ENCODE results near the gene TTC39B.

Gene TTC39B

GRCh38 chr9:15157381-15157780 is 149.6 kb downstream of the TTC39B start:
- H3K4me1 ChIP-seq (ENCODE audit: control insufficient read depth in 1 of 2, insufficient read depth in 1 of 2, low read depth in 1 of 2, low read length in 1 of 2), result no peaks in the 10 kb centered on the region
- H3K27me3 ChIP-seq, result no peaks in the 10 kb centered on the region
- no peak overlapping the region for H3K27ac ChIP-seq
- H3K4me3 ChIP-seq (ENCODE audit: low read depth in 1 of 2, low read length in 1 of 2), result no peak overlapping the region
- no peaks in the 10 kb centered on the region for H3K9me3 ChIP-seq
- no peak for TF ChIP-seq CTCF (IDR thresholded peaks at IDR 0.05)
- no peaks in the 10 kb centered on the region for H3K36me3 ChIP-seq

- no peak overlapping the region for H3K4me3 ChIP-seq (ENCODE audit: low read depth in 1 of 2, low read length in 1 of 2)
- no peaks in the 10 kb centered on the region for H3K9me3 ChIP-seq
- H3K27ac ChIP-seq, result no peak overlapping the region
- H3K27me3 ChIP-seq, result no peaks in the 10 kb centered on the region
- no peaks in the 10 kb centered on the region for H3K4me1 ChIP-seq (ENCODE audit: control insufficient read depth in 1 of 2, insufficient read depth in 1 of 2, low read depth in 1 of 2, low read length in 1 of 2)
- TF ChIP-seq CTCF (IDR thresholded peaks at IDR 0.05), result no peak
- no peaks in the 10 kb centered on the region for H3K36me3 ChIP-seq
These were observed 150.8 kb downstream of the TTC39B start for GRCh38 chr9:15156241-15156640.

- Histone ChIP-seq H3K36me3 (no peaks in the 10 kb centered on the region), H3K27ac (no peak overlapping the region), H3K4me3 (ENCODE audit: low read depth in 1 of 2, low read length in 1 of 2) (no peak overlapping the region), H3K27me3 (no peaks in the 10 kb centered on the region), H3K9me3 (no peaks in the 10 kb centered on the region), H3K4me1 (ENCODE audit: control insufficient read depth in 1 of 2, insufficient read depth in 1 of 2, low read depth in 1 of 2, low read length in 1 of 2) (no peaks in the 10 kb centered on the region)
- TF ChIP-seq CTCF (IDR thresholded peaks at IDR 0.05), result no peak
These were observed 151.2 kb downstream of the TTC39B start for GRCh38 chr9:15155826-15156225.

GRCh38 chr9:15155323-15155722 is 151.7 kb downstream of the TTC39B start:
- Histone ChIP-seq H3K4me1 (ENCODE audit: control insufficient read depth in 1 of 2, insufficient read depth in 1 of 2, low read depth in 1 of 2, low read length in 1 of 2) (no peaks in the 10 kb centered on the region), H3K36me3 (no peaks in the 10 kb centered on the region), H3K27me3 (no peaks in the 10 kb centered on the region), H3K27ac (no peak overlapping the region), H3K4me3 (ENCODE audit: low read depth in 1 of 2, low read length in 1 of 2) (no peak overlapping the region), H3K9me3 (no peaks in the 10 kb centered on the region)
- TF ChIP-seq CTCF (IDR thresholded peaks at IDR 0.05), result no peak

- Histone ChIP-seq H3K4me1 (ENCODE audit: control insufficient read depth in 1 of 2, insufficient read depth in 1 of 2, low read depth in 1 of 2, low read length in 1 of 2) (no peaks in the 10 kb centered on the region), H3K27ac (no peak overlapping the region), H3K36me3 (no peaks in the 10 kb centered on the region), H3K9me3 (no peaks in the 10 kb centered on the region), H3K4me3 (ENCODE audit: low read depth in 1 of 2, low read length in 1 of 2) (no peak overlapping the region), H3K27me3 (no peaks in the 10 kb centered on the region)
- TF ChIP-seq CTCF (IDR thresholded peaks at IDR 0.05), result no peak
These were observed 152.3 kb downstream of the TTC39B start for GRCh38 chr9:15154677-15155076.

GRCh38 chr9:15153961-15154360 is 153.1 kb downstream of the TTC39B start:
- H3K27me3 ChIP-seq, result no peaks in the 10 kb centered on the region
- no peaks in the 10 kb centered on the region for H3K36me3 ChIP-seq
- no peak overlapping the region for H3K27ac ChIP-seq
- H3K9me3 ChIP-seq, result no peaks in the 10 kb centered on the region
- H3K4me1 ChIP-seq (ENCODE audit: control insufficient read depth in 1 of 2, insufficient read depth in 1 of 2, low read depth in 1 of 2, low read length in 1 of 2), result no peaks in the 10 kb centered on the region
- H3K4me3 ChIP-seq (ENCODE audit: low read depth in 1 of 2, low read length in 1 of 2), result no peak overlapping the region
- no peak for TF ChIP-seq CTCF (IDR thresholded peaks at IDR 0.05)

Measured in neutrophil (primary cell).